HG02852 (cell line): ENCODE results near the gene ATP1B2.
"Not testable (repeated sequence)": the region's sequence is repeated elsewhere in the genome, so short reads cannot be mapped to it uniquely, and the experiment has no call there.

Source experiments
- ATAC-seq: cut with Tn5 transposase; IDR thresholded peaks from one replicate; pipeline ENCODE4 v1.9.1; 2021; ENCODE audit warnings: mild to moderate bottlenecking, moderate library complexity; ENCODE audit not compliant: unreplicated experiment

The ATP1B2 gene

DNA sequence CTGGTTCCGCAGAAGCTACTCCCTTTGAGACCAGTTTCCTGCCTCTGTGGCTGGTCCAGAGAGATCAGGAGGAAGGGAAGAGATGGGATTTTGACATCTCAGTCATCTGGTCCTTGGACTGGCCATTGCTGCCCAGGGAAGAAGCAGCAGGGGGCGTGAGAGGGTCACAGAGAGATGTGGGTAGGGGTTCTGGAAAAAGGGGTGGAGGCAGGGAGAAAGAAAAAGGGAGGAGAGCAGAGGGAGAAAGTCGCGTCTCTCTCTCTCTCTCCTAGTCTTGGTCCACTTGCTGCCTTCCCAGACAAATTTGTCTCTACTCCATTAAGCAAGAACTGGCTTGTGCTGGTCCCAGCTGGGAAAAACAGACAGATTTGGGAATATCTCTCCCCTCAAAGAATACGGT is 16.3 kb upstream of the ATP1B2 start:
- no peak for ATAC-seq

GRCh38 chr17:7636163-7636562 is 14.6 kb upstream of the ATP1B2 start:
- ATAC-seq: no peak

- no peak for ATAC-seq
These were observed 9.9 kb upstream of the ATP1B2 start for GRCh38 chr17:7640783-7641182.

- ATAC-seq: not testable (repeated sequence)
These were observed 9.1 kb upstream of the ATP1B2 start for GRCh38 chr17:7641635-7642034.

DNA sequence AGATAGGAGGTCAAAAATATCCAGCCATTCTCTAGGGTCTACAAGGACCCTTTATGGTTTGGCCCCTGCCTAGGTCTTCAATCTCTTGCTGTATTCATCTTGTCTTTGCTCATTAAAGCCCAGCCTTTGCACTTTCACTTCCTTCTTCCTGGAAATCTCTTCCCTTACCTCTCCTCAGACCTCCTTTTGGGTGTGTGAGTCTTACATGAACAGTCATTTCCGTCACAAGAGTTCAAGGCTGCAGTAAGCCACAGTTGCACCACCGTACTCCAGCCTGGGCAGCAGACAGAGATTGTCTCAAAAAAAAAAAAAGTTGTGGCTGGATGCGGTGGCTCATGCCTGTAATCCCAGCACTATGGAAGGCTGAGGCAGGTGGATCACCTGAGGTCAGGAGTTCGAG is 6.0 kb upstream of the ATP1B2 start:
- no peak for ATAC-seq

DNA sequence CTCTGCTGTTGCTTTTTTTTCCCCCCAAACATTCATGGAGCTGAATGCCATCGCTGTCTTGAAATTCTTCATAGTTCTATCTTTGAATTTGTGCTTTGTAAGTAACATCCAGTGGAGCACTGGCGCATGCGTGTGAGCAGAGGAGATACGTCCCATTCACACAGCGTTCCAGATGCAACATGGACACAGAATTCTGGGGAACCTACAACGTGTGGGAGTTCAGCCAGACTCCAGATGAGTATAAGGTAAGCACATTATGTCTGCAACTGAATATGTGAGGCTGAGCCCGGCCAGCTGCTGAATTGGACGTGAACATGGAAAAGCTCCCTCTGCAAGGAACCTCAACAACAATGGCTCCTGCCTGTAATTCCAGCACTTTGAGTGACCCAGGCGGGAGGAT is 4.3 kb upstream of the ATP1B2 start:
- no peak for ATAC-seq

- no peak for ATAC-seq
These were observed 3.7 kb upstream of the ATP1B2 start for GRCh38 chr17:7647018-7647417.

DNA sequence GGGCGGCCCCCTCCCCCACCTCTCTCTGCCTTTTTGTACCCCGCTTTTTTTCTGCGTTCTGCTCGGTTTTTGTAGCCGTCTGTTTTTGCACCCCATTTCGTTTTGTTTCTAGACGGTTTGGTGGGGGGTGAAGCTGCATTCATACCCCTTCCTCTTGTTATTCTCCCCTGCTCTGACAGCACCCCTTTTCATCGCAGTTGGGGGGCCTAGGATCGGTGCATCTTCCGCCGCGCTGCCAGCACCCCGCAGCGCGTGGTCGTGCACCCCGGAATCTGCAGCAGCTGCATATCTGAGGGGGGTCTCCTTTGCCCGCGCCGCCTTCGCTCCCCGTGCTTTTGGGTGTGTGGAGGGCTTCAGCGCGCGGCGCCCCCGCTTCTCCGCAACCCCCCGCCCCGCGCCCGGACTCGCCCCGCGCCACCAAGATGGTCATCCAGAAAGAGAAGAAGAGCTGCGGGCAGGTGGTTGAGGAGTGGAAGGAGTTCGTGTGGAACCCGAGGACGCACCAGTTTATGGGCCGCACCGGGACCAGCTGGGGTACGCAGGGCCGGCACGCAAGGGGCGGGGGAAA is 455 bp downstream of the ATP1B2 start:
- ATAC-seq: no peak

DNA sequence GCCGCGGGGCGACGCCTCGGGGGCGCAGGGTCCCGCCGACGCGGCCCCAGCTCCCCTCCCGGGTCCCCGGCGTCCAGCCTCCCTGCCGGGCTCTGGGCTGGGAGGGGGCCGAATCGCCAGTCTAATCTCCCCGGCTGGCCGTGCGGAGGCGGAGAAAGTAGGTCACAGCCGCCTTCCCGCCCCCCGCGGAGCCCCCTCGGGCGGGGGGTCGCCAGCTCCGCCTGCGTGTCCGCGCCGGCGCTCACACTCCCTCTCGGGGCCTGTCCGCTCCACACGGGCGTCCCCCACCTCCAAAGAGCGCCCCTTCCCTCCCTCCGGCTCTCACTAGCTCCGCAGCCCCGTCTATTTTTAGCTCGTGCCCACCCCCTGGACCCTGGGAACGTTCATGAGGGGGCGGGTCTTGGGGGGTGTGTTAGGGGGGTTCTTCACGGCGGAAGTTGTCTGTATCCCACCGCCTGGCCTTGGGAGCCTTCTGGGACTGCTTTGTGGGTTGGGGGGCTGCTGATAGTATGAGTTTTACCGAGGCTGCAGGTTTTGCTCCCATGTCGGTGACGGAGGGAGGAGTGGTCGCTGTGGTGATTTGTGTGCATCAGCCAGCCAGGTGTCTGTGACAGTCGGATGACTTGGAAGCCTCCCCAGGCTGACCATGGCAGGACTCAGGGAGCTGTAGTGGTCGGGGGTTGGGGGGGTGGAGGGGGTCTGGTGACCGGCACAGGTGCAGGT is 1.1 kb downstream of the ATP1B2 start:
- no peak for ATAC-seq

- ATAC-seq: no peak
These were observed 1.9 kb downstream of the ATP1B2 start for GRCh38 chr17:7652388-7653356.

DNA sequence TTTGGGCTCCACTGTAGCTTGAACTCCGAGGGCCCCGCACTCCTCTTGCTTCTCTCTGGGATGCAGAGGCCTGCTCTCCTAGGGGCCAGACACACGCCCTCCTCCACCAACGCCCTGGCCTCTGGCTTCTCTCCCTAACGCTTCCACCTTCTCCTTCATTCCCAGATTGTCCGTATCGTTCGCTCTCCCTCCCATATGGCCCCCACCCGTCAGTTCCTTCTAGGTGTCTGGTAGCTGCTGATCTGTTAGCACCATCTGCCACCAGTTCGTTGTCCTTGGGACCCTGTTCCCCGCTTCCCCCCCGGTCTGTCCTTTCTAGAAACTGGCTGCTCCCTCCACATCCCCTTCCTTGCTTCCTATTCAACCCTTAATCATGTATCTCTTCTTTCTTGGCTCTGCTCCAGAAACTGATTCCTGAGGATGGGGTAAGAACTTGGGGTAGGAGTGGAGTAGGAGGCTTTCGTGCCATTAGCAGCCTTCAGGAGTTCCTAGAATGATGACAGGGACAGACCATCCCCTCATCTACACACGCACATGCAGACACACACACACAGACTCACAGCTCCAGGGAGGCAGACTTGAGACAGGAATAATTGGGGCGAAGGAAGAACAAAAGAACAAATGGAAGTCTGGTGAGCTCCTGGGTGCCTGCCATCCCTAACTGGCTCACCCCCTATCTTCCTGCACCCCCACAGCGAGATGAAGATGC is 4.3 kb downstream of the ATP1B2 start:
- ATAC-seq: no peak

DNA sequence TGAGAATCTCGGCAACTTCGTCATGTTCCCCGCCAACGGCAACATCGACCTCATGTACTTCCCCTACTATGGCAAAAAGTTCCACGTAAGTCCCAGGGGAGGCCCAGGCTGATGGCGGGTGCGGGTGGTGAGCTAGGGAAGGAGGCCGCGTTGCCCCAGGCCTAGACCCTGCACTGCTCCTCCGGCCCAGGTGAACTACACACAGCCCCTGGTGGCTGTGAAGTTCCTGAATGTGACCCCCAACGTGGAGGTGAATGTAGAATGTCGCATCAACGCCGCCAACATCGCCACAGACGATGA is 4.8 kb downstream of the ATP1B2 start:
- no peak for ATAC-seq

- no peak for ATAC-seq
These were observed 6.4 kb downstream of the ATP1B2 start for GRCh38 chr17:7656958-7657609.

- no peak for ATAC-seq
These were observed 17.1 kb downstream of the ATP1B2 start for GRCh38 chr17:7667656-7668406.

DNA sequence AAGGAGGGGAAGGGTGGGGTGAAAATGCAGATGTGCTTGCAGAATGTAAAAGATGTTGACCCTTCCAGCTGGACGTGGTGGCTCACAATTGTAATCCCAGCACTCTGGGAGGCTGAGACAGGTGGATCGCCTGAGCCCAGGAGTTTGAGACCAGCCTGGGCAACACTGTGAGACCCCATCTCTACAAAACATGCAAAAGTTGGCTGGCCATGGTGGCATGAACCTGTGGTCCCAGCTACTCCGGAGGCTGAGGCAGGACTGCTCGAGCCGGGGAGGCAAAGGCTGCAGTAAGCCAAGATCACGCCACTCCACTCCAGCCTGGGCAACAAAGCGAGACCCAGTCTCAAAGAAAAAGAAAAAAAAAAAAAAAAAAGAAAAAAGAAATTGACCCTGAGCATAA is 17.8 kb downstream of the ATP1B2 start:
- ATAC-seq: no peak

DNA sequence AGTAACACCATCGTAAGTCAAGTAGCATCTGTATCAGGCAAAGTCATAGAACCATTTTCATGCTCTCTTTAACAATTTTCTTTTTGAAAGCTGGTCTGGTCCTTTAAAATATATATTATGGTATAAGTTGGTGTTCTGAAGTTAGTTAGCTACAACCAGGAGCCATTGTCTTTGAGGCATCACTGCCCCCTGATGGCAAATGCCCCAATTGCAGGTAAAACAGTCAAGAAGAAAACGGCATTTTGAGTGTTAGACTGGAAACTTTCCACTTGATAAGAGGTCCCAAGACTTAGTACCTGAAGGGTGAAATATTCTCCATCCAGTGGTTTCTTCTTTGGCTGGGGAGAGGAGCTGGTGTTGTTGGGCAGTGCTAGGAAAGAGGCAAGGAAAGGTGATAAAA is 22.5 kb downstream of the ATP1B2 start:
- ATAC-seq: no peak

DNA sequence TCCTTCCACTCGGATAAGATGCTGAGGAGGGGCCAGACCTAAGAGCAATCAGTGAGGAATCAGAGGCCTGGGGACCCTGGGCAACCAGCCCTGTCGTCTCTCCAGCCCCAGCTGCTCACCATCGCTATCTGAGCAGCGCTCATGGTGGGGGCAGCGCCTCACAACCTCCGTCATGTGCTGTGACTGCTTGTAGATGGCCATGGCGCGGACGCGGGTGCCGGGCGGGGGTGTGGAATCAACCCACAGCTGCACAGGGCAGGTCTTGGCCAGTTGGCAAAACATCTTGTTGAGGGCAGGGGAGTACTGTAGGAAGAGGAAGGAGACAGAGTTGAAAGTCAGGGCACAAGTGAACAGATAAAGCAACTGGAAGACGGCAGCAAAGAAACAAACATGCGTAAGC is 24.2 kb downstream of the ATP1B2 start:
- ATAC-seq: no peak

- no peak for ATAC-seq
These were observed 25.8 kb downstream of the ATP1B2 start for GRCh38 chr17:7676533-7676932.

DNA sequence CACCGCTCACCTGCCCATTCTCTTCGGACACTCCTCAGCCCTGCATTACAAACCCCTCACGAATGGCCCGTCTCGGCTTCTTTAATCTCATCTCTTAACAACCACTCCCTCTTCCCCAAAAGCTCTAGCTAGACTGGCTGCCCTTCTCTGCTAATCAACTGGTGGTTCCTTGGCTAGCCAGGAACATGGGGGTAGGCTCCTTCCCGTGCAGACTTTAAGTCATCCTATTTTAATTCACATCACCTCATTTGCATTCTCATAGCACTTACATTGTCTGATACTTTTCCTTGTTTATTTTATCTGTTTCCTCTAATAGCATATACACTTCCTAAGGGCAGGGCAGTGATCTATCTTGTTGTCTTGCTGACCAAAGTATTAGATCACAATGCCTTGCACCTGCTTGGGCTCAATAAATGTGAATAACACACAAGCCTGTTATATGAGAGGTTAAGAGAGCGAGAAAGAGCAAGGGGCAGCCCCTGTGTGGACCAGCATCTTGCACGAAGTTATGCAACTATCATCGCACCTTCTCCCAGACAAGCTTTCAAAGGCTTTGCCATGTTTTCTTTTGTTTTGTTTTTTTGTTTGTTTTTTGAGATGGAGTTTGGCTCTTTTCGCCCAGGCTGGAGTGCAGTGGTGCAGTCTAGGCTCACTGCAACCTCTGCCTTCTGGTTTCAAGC is 26.8 kb downstream of the ATP1B2 start:
- ATAC-seq: no peak
